Fibroblast of upper back skin (primary cell): ENCODE results near the gene KCNE5.
A peak's percentile ranks its signal among the peaks of the same experiment; 100 is the strongest.
"Not testable (repeated sequence)": the region's sequence is repeated elsewhere in the genome, so short reads cannot be mapped to it uniquely, and the experiment has no call there.

Source experiments
- DNase-seq: peaks from one replicate; pipeline ENCODE4 v3.0.0-alpha.2; 2013

The KCNE5 gene

GRCh38 chrX:109601486-109601885 is 23.5 kb downstream of the KCNE5 start:
- DNase-seq: no peak

- peak; percentile 35 for DNase-seq
Measured at GRCh38 chrX:109600237-109600651, 24.7 kb downstream of the KCNE5 start.

- DNase-seq: no peak
Measured at GRCh38 chrX:109596015-109596414, 29.0 kb downstream of the KCNE5 start.

GRCh38 chrX:109590176-109590575 is 34.8 kb downstream of the KCNE5 start:
- DNase-seq: no peak

- no peak for DNase-seq
Measured at GRCh38 chrX:109585488-109585887, 39.5 kb downstream of the KCNE5 start.

GRCh38 chrX:109578916-109579315 is 46.1 kb downstream of the KCNE5 start:
- DNase-seq: no peak

GRCh38 chrX:109577055-109577454 is 47.9 kb downstream of the KCNE5 start:
- DNase-seq: no peak

GRCh38 chrX:109576083-109576482 is 48.9 kb downstream of the KCNE5 start:
- DNase-seq: not testable (repeated sequence)
